NCI-H774 (cell line): ENCODE measurements around the gene ADAM12.

Experiments
- DNase-seq: peaks from one replicate; lab custom pipeline; 2025; lab: John Stamatoyannopoulos, UW

The ADAM12 gene

DNA sequence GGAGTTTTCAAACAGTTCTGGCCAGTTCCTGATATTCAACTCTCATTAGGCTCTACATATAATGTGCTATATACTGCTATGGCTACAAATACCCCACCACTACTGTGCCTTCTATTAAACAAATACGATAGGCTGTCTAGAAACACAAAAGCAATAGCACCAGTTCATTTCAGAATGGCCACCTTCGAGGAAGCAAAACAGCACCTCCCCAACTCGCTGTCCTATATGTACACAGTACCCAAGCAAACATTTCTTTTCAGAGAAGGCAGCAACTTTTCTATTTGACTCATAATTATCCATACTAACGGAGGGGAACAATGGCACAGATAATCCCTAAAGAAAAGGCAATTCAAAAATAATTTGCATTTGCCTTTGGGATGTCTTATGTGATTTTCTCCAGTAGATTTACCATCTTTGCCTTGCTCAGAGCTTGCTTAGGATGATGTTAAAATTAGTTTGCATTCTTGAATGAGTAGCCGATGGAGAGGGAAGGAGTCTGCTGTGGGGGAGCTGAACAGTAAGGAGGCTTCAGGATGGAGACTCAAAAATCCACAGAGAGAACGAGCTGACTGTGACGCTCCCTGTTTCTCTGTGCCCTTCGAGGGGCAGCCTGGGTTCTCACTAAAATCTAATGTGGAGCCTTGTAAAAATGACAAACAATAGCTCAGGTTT lies 273.3 kb downstream of the ADAM12 start:
- no peak for DNase-seq

DNA sequence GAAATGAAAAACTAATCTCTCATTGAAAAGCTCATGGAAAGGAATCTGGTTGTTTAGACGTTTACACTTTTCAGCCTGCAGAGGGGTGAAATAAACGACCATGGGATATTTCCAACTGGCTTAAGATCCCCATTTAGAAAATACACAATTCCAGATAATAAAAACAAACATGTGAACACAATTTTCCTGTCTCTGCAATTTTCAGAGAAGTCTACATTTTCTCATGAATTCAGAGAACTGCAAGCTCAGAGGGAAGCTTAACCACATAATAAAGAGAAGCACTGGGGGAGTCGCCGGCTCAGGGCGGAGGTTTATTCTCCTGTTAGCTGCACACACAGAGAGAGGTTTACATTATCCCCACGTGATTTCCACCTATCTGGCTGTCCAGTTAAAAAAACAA lies 276.8 kb downstream of the ADAM12 start:
- DNase-seq: no peak

DNA sequence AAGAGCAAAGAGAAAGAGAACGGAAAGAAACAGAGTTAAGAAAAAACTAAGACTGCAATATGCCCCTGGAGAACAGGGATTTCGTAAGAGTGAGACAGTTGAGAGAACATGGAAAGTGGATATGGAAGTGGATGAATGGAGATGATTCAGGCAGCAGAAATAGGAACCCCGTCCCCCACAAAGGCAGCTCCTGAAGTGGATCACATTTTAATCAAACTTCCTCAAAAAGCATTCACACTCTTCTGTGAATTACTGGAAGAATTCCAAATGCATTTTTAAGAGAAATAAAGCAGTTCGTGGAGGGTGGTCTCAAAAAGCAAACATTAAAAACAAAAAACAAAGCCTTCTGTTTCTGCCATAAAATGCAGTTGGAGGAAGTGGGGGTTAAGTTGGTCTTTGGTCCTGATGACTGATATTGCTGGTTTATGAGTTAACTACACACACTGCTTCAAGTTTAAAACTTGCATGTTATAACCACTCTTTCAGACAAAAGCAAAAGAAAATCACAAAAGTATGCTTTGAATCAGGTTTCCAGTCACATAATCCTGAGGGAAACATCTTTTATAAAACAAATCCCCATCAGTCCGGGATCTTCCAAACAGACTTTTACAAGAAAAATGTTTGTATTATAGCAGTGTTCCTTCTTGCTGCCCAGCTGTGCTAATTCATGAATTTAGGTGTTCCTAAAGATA lies 277.6 kb downstream of the ADAM12 start:
- no peak for DNase-seq

DNA sequence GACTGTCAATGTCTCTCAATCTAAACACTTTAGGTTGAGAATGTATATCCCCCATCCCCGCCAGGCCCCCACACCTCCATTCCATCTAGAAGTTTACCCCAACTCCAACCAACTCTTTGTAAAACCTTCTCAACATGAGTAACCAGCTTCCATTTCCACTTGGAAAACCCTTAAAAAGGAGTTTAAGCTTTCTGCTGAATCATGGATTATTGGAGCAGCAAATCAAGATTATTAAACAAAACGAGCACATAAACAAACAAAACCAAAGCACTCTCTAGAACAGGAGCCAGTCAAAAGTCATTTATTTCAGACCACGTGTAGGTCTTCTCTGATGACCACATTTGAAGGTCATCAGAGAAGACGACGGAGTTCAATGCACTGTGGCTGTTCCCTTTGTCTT lies 278.4 kb downstream of the ADAM12 start:
- DNase-seq: no peak

DNA sequence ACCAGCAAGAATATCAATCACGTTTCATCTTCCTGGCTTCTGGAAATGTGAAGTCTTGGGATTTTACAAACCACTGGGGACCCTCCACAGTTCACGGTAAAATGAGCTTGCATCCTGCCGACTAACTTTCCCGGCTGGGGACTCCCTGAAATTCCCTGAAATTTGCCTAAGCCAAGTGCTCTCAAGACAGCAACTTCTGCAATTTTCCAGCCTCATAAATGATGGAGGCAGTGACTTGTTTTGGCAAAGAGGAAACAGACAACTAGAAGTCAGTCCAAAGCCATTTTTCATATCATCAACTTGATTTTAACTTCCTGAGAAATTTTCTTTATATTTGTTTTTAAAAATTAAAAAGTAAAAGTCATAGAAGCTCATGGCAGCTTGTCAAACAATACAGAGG lies 279.6 kb downstream of the ADAM12 start:
- DNase-seq: no peak

DNA sequence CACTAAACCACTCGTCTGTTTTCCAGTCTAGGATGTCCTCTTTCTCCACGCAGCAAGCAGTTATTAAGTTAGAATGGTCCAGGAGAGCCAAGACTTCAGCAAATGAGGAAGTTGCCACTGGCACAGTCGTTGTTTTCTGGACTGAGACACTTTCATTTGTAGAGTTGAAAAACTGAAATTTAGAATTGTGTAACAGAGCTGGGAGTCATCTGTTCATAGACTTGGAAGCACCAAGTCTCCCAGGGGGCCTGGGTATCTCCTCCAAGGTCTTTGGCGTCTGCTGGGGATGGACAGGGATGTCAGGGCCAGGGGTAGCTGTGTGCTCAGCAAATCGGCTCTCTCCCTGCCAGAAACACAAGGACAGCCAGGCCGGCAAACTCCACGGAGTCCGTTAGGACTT lies 283.5 kb downstream of the ADAM12 start:
- DNase-seq: no peak

DNA sequence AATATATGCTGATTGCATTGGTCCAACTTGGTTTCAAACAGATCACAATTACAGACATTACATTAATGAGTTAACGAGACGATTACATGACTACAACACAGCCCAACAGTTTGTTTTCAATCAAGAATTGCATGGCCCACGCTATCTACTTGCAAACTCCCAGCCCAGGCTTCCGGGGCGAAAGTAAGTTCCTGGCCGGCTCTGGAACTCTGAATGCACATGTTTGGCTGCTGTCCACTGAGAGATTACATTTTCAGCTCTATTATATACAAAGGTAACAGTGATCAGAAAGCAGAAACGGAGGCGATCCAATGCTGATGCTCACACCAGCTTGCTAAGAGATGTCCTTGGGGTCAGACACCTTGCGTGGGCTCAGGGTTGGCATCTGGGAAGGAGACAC lies 285.6 kb downstream of the ADAM12 start:
- no peak for DNase-seq

DNA sequence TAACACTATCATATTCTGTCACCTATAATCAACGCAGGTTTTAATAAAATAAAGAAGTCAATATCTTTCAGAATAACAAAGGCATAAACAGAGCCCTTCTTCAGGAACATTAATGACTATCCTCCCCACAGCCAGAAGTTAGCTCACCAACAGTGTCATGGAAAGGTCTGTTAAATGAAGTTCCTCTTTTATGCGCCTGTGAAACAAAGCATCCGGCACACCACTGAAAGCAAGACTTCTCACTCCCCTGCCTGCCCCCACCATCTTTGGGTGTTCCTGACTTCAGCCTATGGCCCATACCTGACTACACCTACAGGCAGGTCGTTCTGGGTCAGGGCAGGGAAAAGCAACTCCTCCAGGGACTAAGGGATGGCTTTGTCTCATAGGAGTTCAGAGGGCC lies 286.5 kb downstream of the ADAM12 start:
- no peak for DNase-seq

DNA sequence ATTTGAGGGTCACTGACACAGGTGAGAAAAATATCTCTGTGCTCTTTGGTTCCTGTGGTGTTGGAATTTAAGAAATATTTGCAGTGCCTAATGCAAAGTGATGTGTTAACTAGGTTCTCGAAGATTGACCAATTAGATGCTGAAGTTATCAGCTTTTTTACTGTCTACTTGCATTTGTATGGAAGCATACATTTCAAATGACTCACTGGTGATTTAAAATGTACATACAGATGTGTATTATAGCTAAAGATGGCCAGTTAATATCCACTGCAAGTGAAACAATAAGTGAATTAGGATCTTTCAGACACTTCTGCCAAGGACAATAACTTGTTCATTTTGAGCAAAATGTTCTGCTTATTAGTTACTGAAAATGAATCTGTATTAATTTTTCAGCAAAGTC lies 287.0 kb downstream of the ADAM12 start:
- DNase-seq: no peak

DNA sequence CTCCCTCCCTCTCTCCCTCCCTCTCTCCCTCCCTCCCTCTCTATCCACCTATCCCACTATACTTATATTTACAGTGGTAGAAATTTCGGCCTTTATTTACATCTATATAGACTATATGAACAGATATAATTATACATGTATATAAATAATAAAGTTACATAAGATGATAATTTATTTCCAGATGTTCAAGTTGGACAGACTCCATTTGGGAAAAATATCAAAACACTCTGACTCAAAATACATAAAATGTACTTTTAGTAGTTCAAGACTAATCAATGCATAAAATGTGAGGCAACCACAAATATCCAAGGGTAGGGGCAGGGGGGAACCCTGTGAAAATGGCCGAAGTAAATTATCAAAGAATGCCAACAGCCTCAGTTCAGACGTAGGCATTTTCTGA lies 288.9 kb downstream of the ADAM12 start:
- no peak for DNase-seq

DNA sequence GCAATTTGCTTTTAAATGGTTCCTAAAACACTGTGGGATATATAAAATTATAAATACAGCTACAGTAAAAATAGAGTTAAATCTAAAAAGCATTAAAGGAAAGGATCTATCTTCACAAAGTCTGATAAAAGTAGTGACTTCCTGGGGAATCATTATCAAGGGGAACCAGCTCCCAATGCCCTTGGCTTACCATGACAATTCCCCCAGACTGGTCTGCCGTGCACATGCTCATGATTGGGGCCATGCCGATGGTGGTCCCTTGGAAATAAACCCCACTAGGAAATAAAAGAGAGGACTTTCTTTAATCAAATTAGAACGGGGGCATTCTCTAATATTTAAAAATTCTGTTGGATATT lies 290.1 kb downstream of the ADAM12 start:
- DNase-seq: no peak

DNA sequence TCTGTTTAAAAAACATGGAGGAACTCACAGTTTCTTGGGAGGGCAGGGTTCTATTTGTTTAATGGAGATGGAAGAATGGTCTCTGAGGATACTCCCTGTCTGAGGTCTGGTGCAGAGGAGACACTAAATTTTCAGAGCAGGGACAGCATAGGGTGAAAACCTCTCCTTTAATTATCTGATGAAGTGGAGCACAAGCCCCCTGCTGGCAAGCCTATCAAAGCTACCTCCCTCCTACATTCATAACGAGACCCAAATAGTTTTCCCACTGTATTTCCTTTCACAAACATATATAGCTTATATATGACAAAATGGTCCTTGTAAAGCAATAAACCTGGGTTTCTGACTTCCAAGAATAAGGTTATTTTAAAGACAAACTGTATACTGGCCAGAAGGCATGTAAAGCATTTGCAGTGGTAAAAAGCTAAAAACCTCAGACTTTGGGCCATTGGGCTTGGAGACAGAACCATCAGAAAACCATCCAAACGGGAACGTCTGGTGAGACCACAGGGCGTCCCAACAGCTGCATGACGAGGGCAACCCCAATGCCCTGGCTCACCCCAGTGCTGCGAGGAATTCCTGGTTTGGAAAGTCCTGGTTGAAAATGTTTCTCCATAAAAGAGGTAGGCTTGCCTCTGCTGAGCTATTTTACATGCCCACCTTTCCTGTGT lies 290.6 kb downstream of the ADAM12 start:
- no peak for DNase-seq

DNA sequence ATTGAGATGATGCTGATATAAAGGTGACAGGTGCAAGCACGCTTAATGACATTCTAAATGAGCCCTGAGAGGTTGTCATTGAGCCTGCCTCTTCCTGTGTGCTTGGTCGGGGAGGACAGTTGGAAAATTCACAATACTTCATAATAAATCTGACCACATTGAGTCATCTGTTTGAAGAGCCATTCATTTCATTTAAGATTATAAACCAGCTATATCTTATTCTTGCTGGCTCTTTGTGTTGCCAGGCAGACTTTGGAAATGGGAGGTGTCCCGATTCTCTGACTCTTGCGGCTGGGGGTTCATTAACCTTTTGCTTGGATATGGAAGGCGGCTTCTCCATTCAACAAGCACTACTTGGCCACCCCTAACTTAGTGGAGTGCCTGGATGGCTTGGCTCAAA lies 293.7 kb downstream of the ADAM12 start:
- DNase-seq: no peak

DNA sequence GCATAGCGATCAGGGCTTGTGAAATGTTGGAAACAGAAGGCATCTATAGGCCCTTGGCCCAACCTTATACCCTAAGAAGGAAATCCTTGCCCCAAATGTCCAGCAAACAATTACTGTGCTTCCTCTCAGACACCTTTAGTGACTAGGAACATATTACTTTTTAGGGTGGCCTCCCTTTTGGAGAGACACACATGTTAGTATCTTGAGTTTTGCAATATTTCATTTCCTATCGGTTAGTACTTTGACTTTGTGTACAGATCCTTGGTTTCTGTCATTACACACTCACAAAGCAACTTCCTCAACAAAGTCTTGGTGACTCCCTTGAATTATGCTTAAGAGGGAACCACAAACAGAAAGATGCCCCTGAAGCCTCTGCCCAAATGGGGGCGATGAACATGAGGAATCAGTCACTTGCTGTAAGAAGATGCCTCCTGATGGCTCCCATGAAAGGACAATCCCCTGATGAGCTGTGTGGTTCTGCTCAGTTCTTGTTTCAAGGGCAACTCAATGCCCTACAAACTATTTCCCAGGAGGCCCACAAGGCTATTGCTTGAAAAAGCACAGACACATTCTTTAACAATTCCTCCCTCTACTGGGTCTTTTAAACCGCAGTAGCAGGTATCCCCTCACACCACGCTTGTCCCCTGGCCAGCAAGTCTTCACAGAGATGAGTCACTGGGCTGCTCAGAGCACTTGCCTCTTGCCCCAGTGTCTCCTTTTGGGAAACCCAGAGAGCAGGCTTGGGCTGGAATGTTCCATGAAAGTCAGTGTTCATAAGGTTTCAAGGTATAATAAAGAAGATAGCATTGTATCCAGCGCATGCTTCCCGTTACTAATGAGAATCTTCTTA lies 295.7 kb downstream of the ADAM12 start:
- DNase-seq: no peak

DNA sequence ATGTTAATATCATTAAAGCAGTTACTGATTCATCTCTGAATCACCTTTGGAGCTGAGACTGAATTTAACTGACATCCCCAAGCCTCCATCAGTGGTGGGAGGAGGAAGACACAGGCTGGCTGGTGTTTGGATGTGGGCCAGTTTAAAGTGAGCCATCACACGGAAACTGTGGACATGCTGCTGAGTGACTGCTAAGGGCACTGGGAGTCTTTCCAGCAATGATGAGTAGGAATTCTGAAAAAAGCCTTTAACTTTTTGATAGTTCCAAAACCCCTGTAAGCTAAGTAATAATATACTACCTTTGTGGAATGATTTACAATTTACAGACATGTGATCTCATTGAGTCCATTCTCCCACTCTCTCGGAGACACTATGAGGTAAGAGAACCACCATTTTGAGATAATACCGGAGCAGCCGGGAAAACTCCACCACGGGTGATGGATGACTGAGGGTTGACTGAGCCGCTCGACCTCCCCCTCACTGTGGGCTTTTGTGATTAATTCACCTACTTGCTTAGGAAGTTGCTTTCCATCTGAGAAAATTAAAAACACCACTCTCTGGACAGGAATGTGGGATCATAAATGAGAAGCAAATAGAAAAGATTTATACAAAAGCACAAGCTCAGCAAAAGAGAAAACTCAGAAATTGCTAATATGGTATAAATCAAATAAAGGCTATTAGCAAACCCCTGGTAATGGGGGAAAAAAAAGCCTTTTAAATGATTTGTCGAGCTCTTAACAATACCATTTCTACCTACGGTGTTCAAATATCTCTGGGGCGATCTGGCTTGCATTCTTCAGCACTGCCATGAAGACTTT lies 297.2 kb downstream of the ADAM12 start:
- DNase-seq: no peak

DNA sequence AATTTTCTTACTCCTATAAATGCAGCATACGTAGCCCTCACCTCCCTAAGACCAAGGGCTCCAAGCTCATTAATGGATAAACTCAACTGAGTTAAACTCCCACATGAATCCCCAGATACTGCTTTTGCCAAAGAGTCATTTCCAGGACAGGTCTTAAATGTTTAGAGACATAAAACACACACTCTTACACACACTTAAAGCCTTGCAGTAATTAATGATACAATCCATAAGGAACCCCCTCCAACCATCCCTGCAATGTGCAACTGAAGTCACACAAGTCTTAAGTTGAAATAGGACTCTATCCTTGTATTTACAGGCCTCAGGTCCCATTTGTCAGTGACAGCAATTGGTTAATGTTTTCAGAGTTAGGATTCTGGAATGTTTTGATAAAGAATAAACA lies 297.8 kb downstream of the ADAM12 start:
- no peak for DNase-seq

DNA sequence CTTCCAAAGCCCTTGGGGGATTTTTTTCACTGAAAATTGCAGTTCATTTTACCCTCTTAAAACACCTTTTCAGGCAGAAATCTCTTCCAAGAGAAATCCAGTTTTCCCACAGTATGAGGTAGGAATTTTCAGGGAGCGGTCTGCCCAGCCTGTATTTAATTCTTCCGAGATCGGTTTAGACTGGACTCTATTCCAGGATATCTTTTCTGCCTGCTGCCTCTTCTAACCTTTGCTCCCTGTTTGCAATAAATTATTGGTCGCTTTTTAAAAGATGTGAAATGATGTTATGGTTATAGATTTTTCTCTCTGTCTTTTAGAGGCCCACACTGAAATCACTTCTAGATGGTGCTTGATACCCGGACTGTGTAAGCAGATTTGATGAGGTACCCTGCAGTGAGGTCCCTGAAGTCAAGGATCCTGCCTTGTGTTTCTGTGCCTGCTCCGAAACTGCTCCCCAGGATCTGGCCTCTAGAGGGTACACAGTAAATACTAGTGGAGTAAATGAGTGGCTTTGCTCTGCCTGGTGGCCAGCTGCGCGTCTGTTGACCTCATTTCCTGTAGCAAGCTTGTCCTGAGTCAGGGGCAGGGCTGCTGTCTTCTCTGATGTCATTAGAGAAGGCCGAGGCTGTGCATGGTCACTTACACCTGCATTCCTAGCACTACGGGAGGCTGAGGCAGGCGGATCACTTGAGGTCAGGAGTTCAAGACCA lies 300.3 kb downstream of the ADAM12 start:
- DNase-seq: peak; percentile 2

DNA sequence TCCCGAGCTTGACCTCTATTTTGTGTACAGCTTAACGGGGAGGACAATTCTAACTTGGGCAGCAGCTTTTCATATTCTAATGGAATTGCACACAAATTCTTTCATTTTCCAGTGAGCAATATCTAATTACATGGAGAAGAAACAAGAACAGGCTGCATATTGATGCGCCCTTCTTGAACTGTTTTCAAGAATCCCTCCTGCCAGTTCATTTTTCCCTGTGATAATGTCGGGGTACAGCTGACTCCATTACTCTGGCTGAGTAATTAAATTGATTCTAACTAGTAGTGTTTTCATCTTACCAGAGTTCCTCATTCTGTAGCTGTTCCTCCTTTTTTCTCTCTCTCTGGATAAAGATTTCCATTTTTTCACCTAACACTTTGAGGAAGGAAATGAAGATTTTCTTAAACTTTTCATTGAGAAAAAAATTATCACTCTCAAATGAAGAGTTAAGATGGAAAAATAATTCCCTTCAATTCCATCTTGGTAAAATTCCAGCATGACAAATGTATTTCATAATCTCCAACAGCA lies 301.1 kb downstream of the ADAM12 start:
- DNase-seq: no peak

DNA sequence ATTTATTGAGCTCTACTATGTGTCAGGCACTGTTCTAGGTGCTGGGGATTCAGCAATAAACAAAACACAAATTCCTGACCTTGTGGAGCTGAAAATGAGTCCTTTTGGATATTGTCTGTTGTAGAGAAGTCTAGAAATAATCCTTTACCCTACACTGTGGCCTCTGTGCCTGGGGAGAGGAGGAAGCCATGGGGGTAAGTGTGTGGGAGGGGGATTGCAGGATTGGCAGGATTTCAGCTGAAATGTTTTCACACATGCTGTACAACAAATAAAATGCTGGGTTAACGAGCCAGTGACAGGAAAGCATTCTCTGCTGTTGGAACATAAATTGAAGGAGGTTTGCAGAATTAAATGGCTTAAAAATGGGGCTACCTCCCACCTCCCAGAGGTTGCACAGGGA lies 302.5 kb downstream of the ADAM12 start:
- DNase-seq: no peak

DNA sequence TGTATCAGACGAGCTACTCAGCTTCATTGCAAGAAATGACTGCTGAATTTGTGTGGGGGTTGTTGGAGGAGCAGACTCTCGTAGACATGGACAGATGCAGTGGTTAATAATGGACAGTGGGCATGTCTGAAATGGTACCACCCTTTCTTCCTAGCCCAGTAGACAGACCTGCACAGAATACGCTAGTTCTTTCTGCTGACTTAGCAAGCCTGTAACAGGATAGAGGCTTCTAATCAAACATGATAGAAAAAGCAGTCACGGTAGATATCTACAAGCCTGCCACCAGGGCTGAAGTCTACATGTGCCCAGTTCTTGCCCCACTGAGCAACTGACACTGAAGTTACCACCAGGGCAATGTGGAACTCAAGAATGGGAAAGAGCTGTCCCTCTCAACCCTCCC lies 303.9 kb downstream of the ADAM12 start:
- no peak for DNase-seq

DNA sequence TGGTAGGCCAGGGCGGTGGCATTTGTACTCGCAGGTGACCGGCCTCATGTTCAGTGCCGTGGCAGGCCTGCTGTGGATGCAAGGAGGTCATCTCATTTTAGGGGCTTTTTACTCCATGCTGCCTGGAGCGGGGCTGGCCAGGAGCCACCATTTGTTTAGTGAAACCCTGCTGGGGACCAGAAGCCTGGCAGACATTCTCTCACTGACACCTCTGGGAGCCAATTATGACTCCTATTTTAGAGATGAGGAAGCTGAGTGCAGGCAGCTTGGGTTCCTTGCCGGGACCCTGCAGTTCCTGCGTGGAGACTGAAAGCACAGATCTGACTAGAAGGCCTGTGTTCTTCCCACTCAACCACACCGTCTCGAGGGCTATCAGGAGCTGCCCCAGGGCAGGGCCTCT lies 305.3 kb downstream of the ADAM12 start:
- no peak for DNase-seq
